ENCODE data around the gene ITCH.

DNA sequence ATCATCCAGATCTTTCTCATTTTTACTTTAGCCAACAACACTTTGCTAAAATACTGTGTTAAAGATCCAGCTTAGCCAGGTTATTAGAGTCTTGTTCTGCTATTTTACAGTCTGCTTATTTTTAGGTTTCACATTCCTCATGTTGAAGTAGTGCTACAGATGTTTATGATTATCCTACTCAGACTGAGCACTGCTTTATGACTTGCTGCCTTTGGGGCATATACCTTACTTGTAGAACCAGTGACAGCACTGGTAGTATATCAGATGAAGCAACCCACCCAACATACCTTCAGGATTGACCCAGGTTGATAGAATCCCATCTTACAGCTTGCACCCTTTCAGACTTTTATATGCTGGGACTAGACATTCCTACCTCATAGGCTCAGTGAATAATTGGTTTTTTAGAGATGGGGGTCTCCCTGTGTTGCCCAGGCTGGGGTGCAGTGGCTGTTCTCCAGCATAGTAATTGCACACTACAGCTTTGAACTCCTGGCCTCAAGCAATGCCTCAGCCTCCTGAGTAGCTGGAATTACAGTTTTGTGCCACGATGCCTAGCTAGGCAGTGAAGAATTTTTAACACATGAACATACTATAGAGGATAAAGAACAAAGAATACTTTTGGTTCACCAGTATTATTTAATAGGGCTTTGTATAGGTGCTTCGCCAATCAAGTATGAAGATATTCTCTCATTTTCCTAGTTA is 89.4 kb downstream of the ITCH start:
- TF ChIP-seq ATF7 (IDR thresholded peaks at IDR 0.05) (no peak), YY1 (IDR thresholded peaks at IDR 0.05; ENCODE audit: borderline replicate concordance in 1 of 3, control insufficient read depth in 1 of 3, extremely low read depth in 1 of 3, insufficient read depth in 3 of 3, insufficient read length in 1 of 3, insufficient replicate concordance in 2 of 3, low read depth in 1 of 3, low read length in 2 of 3) (no peak), ZBTB7A (IDR thresholded peaks at IDR 0.05; ENCODE audit: borderline replicate concordance, control insufficient read depth, low read depth, low read length) (no peak), POLR2AphosphoS5 (IDR thresholded peaks at IDR 0.05; ENCODE audit: control insufficient read depth, insufficient read depth, low read depth, low read length) (no peak), ZFP30 (CRISPR knock-in tag; IDR thresholded peaks at IDR 0.05; ENCODE audit: borderline replicate concordance) (no peak), ELF4 (CRISPR knock-in tag; IDR thresholded peaks at IDR 0.05) (no peak)
- TF ChIP-seq, protein P1, sequence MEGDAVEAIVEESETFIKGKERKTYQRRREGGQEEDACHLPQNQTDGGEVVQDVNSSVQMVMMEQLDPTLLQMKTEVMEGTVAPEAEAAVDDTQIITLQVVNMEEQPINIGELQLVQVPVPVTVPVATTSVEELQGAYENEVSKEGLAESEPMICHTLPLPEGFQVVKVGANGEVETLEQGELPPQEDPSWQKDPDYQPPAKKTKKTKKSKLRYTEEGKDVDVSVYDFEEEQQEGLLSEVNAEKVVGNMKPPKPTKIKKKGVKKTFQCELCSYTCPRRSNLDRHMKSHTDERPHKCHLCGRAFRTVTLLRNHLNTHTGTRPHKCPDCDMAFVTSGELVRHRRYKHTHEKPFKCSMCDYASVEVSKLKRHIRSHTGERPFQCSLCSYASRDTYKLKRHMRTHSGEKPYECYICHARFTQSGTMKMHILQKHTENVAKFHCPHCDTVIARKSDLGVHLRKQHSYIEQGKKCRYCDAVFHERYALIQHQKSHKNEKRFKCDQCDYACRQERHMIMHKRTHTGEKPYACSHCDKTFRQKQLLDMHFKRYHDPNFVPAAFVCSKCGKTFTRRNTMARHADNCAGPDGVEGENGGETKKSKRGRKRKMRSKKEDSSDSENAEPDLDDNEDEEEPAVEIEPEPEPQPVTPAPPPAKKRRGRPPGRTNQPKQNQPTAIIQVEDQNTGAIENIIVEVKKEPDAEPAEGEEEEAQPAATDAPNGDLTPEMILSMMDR (IDR thresholded peaks at IDR 0.05 in 2 of 3, conservative IDR thresholded peaks at IDR 0.05 in 1 of 3; ENCODE audit: insufficient read depth in 2 of 3, low read depth in 1 of 3, low read length in 3 of 3): no peak
- TF ChIP-seq, protein P2, sequence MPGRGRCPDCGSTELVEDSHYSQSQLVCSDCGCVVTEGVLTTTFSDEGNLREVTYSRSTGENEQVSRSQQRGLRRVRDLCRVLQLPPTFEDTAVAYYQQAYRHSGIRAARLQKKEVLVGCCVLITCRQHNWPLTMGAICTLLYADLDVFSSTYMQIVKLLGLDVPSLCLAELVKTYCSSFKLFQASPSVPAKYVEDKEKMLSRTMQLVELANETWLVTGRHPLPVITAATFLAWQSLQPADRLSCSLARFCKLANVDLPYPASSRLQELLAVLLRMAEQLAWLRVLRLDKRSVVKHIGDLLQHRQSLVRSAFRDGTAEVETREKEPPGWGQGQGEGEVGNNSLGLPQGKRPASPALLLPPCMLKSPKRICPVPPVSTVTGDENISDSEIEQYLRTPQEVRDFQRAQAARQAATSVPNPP (IDR thresholded peaks at IDR 0.05; ENCODE audit: borderline replicate concordance, insufficient read depth, insufficient read length): no peak
